GM18909 (cell line): ENCODE results near the gene ATP8A2.

Experiments used
- ATAC-seq: cut with Tn5 transposase; IDR thresholded peaks from one replicate; pipeline ENCODE4 v1.9.1; 2021; ENCODE audit warnings: mild to moderate bottlenecking; ENCODE audit not compliant: unreplicated experiment, poor library complexity

ATP8A2 gene

DNA sequence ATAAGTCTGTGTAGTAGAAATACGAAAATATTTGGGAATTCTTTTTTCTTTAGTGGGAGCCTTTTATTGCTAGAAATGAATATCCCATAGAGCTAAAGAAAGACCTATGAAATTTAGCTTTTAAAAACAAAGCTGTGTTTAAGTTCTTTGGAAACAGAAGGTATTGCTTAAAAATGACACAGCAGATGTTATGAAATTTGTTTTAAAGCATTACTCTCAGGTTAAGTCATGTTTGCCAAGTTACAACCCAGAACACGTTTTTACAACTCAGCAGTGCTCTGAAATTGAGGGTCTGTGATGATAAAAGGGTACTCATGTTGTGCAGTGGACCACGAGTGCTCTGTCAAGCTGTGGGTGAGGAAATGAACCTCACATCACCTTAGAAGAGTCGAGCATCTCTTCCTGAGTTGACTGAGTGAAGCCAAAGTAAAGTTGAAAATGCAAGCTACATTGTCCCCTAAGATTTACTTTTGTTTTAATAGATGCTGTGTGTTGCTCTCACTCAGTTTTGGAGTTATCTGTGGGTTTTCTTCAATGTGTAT, 519.0 kb downstream of the ATP8A2 start:
- ATAC-seq, result no peak

- ATAC-seq, result no peak
Measured at GRCh38 chr13:25898991-25899390, 527.2 kb downstream of the ATP8A2 start.

- no peak for ATAC-seq
Measured at GRCh38 chr13:25899464-25899863, 527.7 kb downstream of the ATP8A2 start.

GRCh38 chr13:25899952-25900351, 528.2 kb downstream of the ATP8A2 start:
- no peak for ATAC-seq

GRCh38 chr13:25901460-25902376, 529.9 kb downstream of the ATP8A2 start:
- peak; percentile 99 for ATAC-seq

GRCh38 chr13:25902455-25902854, 530.7 kb downstream of the ATP8A2 start:
- ATAC-seq, result no peak

DNA sequence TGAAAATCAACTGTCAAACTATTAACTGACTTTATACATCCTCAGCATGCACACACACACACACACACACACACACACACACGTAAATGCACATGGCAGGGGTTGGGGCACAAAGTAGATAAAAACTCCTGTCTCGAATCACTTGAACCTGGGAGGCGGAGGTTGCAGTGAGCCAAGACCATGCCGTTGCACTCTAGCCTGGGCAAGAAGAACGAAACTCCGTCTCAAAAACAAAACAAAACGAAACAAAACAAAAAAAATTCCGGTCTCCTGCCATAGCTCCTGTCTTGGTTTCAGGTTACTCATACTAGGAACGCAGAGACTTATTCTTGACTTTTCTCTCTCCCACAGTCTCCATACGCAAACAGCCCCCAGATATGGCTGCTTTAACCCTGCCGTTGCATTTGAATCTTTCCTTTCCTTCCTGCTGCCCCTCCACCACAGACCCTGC, 531.1 kb downstream of the ATP8A2 start:
- no peak for ATAC-seq

- no peak for ATAC-seq
Measured at GRCh38 chr13:25904830-25905229, 533.1 kb downstream of the ATP8A2 start.

DNA sequence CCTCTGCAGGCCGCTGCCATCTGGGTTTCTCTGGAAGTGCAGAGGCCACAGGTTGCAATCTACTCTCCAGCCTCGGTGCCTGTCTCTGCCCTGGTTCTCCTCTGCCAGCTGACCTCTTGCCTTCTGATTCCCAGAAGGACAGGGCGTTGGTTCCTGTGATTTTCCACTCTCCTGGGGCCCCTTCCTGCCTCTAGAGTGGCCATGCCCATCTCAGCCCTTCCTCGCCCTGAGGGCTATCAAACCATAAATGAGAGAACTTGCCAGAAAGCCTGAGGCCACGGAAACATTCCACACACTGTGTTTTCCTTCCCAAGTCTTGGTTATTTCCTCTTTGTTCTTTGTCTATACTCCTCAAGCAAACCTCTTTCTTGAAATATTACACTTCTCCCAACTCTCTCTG, 533.8 kb downstream of the ATP8A2 start:
- no peak for ATAC-seq

DNA sequence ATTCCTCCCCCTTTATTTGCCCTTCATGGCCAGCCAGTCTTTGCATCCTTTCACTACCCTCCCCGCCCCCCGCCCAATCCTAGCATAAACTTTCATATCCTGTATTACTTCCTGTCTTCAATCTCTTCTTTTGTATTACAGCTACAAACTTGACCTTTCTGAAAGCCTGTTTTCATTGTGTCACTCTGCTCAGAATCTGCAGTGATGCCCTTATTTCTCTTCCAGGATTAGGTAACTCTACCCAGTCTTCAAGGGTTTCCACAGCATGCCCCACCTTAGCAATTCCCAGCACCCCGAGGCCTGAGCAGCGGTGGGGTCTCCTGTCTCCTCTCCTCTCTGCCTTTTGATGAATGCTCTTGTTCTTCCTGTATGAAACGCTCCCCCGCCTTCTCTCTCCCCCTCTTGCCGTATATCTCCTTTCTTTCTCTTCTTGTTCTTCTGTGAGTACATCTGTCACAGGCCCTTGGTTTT, 534.5 kb downstream of the ATP8A2 start:
- no peak for ATAC-seq

DNA sequence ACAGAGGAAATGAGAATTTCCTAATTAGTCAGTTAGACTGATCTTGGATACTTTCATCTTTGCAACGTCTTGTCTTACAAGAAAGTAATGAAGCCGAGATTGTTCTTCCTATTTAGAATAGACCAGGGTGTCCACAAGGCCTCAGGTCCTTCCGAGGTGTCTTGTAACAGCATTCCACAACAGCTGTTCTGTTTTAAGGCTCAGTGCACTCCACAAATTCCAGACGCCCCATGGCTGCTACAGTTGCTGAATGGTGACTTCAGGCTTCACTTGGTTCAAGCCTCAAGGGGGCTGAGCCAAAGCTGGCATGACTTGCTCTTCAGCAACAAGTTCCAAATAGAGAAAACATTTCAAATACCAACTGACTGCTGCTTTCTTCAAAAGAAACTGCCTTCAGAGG, 536.6 kb downstream of the ATP8A2 start:
- ATAC-seq, result no peak

DNA sequence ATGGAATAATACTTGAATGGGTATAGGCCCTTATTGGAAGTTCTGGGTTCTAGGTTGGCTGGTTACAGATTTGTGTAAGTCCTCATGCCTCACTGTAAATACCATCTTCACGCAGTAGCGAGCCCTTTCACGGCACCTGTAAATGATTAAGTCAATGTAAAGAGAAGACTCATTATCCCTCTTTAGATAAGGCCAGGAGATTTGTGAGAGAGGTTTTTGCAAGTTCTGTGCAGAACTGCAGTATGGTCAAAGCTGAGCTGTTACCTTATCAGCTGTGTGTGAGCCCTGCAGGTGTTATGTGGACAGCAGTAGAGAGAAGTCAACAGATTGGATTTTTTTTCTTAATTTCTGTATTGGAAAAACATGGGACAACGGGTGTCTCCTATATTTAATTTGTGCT, 538.5 kb downstream of the ATP8A2 start:
- no peak for ATAC-seq

DNA sequence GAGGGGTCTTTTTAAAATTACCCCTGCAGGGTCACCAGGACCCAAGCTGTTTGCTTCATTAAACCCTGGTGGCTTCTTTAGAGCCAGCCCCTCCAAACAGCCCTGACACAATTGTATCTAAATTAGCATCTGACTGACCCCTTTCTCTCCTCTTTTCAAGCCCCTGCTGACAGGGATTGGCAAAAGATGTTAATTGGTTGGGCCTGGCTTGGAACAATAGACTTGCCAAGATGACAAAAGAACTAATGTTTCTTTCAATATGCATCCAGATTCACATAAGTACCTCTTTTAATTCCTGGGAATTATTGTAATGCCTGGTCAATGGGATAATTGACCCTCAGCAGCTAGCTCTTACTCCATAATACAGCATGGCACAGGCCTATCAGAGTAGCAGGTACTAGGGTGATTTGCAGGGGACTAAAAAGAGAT, 539.2 kb downstream of the ATP8A2 start:
- ATAC-seq, result no peak

DNA sequence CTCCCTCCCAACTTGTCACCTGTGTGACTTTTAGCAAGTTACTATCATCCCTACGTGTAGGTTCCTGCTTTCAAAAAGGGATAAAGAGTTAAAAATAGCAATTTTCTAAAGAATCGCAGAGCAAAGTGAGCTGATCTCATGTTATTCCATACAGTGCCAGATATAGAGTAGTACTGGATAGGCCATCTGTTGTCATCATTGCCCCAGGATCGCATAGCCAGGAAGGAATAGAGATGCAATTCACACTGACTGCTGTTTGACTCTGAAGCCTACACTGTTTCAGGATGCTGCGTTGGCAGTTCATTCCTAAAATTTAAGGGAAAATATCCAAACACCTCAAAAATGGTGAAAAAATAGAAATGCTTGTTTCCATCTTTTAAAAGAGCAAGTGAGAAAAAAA, 541.2 kb downstream of the ATP8A2 start:
- ATAC-seq, result no peak

- no peak for ATAC-seq
Measured at GRCh38 chr13:25915840-25916518, 544.2 kb downstream of the ATP8A2 start.

GRCh38 chr13:25920277-25920676, 548.5 kb downstream of the ATP8A2 start:
- ATAC-seq, result no peak

- ATAC-seq, result no peak
Measured at GRCh38 chr13:25920931-25921330, 549.2 kb downstream of the ATP8A2 start.

GRCh38 chr13:25922376-25922775, 550.6 kb downstream of the ATP8A2 start:
- no peak for ATAC-seq

GRCh38 chr13:25923217-25924085, 551.7 kb downstream of the ATP8A2 start:
- ATAC-seq, result no peak

- ATAC-seq, result no peak
Measured at GRCh38 chr13:25927363-25927762, 555.6 kb downstream of the ATP8A2 start.
